Measurements from ENCODE around the gene ASCL3.
"Not testable (repeated sequence)": the region's sequence is repeated elsewhere in the genome, so short reads cannot be mapped to it uniquely, and the experiment has no call there.

Gene ASCL3

DNA sequence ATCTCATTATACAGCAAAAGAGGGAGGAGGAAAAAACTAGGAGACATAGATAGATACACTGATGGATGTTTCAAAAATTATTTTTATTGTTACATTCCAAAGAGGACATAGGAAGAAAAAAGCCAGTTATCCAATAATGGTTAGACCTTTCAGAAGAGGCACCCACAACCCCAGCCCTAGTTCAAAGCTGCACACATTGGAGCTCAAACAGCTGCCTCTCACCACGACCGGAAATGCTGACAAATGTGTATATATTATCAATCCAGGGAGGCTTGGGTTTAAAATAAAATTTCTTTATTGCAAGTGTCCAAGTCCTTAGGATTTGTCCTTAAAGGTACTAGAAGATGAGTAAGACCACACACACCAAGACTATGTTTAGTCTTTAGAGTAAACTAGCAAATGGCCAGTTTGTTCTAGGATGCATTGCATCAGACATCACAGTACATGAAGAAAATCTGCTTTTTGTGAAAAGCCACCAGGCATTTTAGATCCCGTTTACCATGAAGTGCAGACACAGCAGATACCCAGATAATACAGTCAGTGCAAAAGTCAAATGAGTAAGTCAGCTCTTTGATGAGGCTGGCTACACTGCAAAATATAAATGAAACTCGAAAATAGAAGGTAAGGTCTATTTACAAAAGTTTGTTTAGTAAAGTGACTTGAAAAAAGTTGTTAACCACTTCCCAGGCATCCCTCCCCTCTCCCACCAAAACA lies 4.6 kb upstream of the ASCL3 start:
- no peak for DNase-seq

GRCh38 chr11:8941341-8942103 lies 1.3 kb downstream of the ASCL3 start:
- no peak for DNase-seq

DNA sequence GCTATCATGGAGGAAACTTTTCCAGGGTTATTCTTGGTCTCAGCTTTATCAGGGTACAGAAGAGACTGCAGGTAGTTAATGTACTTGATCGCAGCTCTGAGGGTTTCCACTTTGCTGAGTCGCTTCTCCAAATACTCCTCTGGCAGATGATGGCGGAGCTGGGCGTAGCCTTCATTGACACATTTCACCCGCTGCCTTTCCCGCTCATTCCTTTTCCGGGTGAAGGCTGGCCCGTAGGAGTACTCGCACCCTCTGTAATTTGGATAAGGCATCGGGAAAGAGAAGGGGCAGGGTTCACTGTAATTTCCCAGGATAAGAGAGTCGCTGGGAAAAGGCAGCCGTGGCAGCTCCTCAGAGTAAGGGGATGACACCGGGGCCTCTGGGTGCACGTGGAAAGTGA lies 5.2 kb downstream of the ASCL3 start:
- DNase-seq, result no peak

- no peak for DNase-seq
These were observed 5.7 kb downstream of the ASCL3 start for GRCh38 chr11:8937159-8937558.

DNA sequence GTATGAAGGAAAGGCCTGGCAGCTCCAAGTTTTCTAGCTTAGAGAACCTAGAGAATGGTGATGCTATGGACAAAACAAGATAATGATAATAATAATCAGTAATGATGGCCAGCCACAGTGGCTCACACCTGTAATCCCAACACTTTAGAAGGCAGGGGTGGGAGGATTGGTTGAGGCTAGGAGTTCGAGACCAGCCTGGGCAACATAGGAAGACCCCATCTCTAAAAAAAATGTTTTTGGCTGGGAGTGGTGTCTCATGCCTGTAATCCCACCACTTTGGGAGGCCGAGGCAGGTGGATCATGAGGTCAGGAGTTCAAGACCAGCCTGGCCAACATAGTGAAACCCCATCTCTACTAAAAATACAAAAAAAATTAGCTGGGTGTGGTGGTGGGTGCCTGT lies 7.0 kb downstream of the ASCL3 start:
- DNase-seq, result not testable (repeated sequence)

DNA sequence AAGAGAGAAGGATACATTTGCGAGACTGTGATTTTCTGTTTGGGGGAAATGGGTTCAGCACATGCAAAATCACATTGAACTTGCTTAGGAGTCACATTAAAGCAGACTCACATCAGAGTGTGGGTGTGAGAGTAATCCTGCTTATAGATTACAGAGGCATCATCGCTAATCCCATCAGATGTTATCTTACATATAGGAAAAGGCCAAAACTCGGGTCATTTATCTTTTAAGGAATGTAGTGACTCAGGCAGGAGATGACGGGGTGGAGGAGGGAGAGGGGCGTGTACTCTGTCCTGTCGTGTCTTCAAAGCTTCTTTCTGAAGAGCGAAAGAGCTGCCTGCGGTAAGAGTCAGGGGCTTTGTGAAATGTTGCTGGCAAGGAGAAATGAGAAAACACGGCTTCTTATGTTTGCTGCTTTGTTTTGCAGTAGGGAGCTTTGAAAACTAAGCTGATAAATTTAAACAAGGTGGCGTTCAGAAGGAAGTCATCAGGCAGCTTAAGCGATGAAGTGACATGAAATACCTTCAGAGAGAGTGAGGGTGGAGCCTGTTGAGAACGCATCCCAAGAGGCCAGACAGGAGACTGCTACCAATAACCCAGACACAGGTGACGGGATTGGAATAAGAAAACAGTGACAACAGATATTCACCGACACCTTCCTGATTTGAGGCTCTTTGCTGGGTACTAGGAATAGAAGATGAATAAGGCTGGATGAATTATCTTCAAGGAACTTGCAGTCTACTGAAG lies 7.9 kb downstream of the ASCL3 start:
- DNase-seq, result no peak

DNA sequence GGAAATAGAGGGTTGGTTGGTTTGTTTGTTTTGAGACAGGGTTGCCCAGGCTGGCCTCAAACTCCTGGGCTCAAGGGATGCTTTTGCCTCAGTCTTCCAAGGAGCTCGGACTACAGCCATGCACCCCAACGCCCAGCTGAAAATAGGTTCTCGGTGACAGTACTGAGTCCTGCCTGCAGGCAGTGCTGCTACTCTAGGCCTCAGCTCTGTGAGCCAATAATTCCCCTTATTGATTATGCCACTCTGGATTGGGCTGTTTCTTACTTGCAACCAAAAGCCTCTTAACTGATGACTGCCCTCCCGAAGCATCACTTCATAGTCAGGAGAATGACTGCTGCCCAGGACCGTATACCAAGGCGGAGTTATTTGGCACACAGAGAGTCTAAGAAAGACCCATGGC lies 8.9 kb downstream of the ASCL3 start:
- DNase-seq, result no peak

DNA sequence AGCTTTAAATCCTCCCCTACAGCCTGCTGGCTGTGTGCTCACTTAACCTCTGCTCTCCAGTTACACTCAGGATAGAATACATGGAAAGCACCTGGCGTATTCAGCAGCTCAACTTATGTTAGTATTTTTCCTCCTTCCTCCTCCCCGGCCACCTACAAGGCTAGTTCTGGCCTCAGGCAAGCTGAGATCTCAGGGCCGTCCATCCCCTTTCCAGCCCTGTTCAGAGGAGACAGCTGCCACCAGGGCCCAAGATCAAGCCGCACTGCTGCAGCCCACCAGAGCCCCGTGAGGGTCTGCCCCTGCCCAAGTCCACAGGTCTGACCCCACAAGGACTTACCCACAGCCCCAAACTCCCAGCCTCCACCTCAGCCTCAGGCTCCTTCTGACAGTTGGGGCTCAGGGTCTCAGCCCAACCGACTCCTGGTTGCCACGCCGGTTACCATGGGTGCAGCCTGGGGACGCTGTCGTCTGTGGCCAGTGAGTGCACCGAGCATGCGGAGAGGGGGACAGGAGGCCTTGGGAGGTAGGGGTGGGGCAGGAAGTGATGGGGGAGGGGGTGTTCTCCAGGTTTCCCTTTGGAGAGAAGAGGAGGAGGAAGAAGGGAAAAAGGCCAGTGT lies 10.1 kb downstream of the ASCL3 start, which contains the start of gene C11orf16:
TSS of gene C11orf16 (minus strand) at position 384 of the 617 bp plus-strand sequence. CDS start 639 bp downstream, outside the sequence.
- no peak for DNase-seq

DNA sequence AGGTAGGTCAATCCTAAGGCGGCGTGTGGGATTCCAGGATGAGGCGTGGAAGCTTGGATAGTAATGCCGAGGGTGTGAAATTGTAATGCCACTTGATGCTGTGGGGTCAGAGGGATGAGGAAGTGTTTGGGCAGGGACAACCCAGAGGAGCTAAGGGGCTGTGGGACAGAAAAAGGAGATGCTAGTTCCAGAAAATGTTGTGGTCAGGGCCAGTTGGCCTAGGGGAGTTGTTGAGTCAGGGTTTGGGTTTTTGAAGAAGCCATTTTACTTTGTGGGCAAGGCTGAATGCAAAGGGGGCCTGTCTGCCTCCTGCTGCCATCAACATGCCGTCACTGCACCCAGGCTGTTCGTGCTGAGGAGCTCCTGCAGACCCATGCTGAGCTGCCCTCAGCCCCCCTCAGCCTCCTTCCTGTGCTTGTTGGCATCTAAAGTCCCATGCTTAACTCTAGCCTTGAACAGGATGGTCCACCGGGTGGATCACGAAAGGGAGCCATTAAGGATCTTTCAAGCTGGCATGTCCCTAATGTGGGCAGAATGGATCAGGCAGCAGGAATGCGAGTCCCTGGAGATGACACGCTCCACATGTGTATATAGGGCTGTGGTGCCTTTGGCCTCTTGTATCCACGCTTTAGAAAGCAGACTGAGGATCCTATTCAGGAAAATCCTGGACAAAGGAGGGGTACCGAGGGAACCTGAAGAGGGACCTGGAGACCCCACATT lies 12.2 kb downstream of the ASCL3 start:
- DNase-seq, result no peak

DNA sequence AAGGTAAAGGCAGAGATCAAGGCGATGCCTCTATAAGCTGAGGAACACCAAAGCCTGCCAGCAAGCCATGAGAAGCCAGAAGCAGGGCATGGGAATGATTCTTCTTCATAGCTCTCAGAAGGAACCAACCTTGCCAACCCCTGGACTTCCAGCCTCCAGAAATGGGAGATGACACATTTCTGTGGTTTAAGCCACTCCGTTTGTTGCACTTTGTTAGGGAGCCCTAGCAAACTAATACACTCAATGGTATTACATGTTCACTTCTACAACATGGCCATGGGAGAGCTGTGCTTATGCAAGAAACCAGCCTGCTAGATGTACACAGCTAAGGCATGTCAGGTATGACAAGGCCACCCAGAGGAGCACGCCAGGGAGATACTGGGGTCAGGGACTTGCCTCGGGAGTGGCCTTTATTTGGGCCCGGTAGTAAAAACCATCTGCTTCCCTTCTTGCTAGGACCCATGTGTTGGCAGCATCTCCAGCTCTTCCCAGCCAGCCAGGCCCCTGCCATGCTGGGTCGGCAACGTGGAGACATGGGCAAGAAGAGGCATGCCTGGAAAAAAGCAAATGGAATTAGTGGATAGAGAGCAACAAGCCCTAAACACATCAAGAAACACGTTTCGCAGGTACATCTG lies 13.7 kb downstream of the ASCL3 start:
- no peak for DNase-seq

DNA sequence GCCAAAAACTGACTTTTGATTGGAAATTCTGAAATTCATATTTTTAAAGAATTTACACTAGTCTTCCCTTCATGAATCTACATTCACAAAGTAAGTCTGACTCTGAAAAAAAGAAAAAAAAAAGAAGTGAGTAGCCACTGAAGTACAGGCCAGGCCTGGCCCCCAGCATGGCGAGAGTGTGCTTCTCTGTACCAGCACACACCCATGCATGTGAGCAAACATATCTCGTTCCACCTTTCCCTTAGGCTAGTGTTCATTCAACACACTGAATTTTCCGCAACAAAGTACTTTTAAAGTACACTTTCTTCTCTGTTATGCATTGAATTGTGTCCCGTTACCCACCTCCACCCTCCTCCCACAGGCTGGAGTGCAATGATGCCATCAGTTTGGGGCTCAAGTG lies 14.6 kb downstream of the ASCL3 start:
- no peak for DNase-seq

DNA sequence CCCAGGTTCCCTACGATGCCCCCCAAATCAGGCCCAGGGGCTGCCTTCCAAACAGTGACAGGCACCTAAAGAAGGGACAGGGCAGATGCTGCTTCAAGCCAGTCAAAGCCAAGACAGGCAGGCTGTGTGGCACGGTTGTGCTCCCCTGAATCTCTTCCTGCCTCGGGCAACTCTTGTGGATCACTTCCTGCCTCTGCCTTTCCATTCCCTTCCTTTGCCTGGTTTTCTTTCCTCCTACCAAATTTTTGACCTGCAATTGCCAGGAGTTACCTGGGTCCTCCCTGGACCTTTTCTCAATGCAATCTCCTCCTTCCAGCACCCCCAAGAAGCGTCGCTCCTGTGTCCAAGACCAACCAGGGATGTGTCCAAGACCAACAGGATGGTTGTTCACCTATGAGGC lies 15.6 kb downstream of the ASCL3 start:
- no peak for DNase-seq

DNA sequence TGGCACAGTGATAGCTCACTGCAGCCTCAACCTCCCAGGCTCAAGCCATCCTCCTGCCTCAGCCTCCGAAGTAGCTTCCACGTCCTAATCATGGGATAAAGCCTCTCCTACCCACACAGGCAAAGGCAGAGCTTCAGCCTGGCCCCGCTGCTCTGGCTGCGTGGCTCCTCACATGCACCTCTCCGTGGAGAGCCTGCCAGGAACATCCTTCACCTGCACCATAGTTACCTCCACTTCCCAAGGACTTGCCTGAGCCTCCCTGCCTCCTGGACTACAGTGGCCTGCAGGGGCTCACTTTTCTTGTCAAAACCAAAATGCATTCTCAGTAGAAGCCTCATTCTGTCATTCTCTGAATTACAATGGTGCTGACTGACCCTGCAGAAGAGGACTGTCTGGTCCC lies 16.6 kb downstream of the ASCL3 start:
- no peak for DNase-seq

DNA sequence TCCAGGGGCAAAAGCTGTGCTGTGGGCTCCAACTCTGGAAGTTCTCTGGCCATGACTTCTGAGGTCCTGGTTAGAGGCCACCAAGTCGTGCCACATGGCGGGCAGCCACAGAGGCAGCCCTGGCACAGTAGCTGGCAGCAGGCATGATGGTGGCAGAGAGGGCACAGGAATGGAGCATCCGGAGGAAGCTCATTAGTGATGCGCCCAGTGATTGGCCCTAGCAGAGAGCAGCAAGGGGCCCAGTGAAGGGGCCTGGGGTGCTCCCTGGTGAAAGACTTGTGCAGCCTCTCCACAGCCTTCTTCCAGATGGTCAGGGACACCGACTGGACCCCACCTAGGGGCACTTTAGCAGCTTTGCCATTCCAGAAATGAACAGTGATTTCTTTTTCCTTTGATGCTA lies 17.1 kb downstream of the ASCL3 start:
- DNase-seq, result no peak

GRCh38 chr11:8922691-8923090 lies 20.1 kb downstream of the ASCL3 start:
- no peak for DNase-seq

- no peak for DNase-seq
These were observed 25.5 kb downstream of the ASCL3 start for GRCh38 chr11:8917157-8917825.

DNA sequence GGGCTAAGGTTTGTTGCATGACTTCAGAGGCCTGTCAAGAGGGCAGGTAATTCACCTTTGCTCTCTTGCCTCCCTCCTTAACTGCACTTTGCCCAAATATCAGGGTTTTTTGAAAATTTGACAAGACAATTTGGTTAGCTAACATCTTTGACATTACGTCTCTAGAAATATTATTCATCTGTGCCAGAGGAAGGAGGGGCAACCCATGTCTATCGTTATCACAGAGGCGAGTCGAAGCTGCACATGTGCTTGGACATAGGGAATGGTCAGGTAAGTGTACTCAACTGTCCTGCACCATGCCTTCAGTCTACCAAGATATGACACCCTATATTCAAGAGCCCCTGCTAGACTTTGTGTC lies 28.2 kb downstream of the ASCL3 start:
- DNase-seq, result no peak

DNA sequence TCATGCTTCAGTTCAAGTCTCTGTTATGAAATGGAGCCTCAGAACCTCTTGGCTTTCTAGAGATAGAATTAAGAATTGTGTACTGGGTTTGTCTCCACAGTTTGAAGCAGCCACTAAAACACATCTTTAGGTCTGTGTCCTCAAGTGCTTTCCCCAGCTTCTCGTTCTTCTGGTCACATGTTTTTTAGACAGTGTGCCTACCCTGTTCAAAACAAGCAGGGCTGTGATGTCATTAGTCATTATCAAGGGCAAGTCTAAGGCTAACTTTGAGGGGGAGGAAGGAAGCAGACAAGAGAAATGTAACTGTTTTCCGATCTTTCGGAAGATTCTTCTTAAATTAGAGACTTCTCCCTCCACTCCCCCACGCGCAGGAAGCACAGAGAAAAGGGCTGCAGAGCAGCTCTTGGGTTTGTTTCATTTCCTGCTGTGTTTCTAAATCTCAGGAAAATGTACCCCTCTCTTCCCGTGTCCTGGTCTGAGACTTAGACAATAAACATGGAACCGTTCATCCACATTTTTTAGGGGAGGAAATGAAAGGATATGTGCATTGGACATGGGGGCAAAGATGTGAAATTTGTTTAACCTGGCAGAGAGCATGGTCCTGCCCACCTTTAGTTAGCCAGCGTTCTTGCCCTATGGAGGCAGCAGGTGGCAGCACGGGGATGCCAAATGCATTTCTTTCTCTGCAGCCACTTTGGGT lies 28.7 kb downstream of the ASCL3 start:
- peak; percentile 57 for DNase-seq

GRCh38 chr11:8911029-8911823 lies 31.6 kb downstream of the ASCL3 start, which contains the start of gene AKIP1:
Gene AKIP1 (plus strand): TSS chr11:8911189. CDS start chr11:8911450, 261 bp downstream.
- DNase-seq, result peak; percentile 78

- no peak for DNase-seq
These were observed 32.2 kb downstream of the ASCL3 start for GRCh38 chr11:8910649-8911026.
